Measurements from ENCODE around the gene AFAP1. TPM values are rescaled to one million over a fixed set of nuclear protein-coding genes. Genes with fewer than 3 reads are reported as not detected.

Gene AFAP1
- total and polyA plus RNA-seq, 2 donors from 2014 or later = 2.6 to 26.3 TPM

- DNase-seq = no peak
- Histone ChIP-seq H3K4me1 (ENCODE audit: control insufficient read depth in 2 of 3, insufficient read depth in 2 of 3, low read depth in 1 of 3, low read length in 3 of 3) (peaks cover 0 to 4% (median 3%) of the 10 kb centered on the region in 3 donors), H3K9me3 (ENCODE audit: control insufficient read depth in 2 of 3, insufficient read depth in 1 of 3, low read length in 3 of 3) (no peaks in the 10 kb centered on the region), H3K9ac (ENCODE audit: low read length in 3 of 3) (no peak overlapping the region), H3K4me3 (ENCODE audit: low read length in 3 of 3) (no peak overlapping the region), H3K27me3 (ENCODE audit: control insufficient read depth, insufficient read depth, low read length) (no peaks in the 10 kb centered on the region), H3K27ac (ENCODE audit: low read depth in 2 of 2, low read length in 2 of 2) (no peak overlapping the region), H3K36me3 (ENCODE audit: control insufficient read depth in 2 of 3, insufficient read depth in 3 of 3, low read length in 3 of 3) (no peaks in the 10 kb centered on the region)
- TF ChIP-seq CTCF (IDR thresholded peaks at IDR 0.05; ENCODE audit: borderline replicate concordance, extremely low read depth, insufficient read depth) = no peak
- no peak for FAIRE-seq
- intact Hi-C loops (cut with DNase I) = no loop called here
Observed at GRCh38 chr4:7952615-7953014, 13.0 kb upstream of the AFAP1 start.

- DNase-seq (no peak), FAIRE-seq (no peak)
- H3K27ac ChIP-seq (ENCODE audit: low read depth in 2 of 2, low read length in 2 of 2) = no peak overlapping the region
- no peaks in the 10 kb centered on the region for H3K27me3 ChIP-seq (ENCODE audit: control insufficient read depth, insufficient read depth, low read length)
- intact Hi-C loops (cut with DNase I) = no loop called here
- H3K9ac ChIP-seq (ENCODE audit: low read length in 3 of 3) = no peak overlapping the region
- no peaks in the 10 kb centered on the region for H3K36me3 ChIP-seq (ENCODE audit: control insufficient read depth in 2 of 3, insufficient read depth in 3 of 3, low read length in 3 of 3)
- no peaks in the 10 kb centered on the region for H3K9me3 ChIP-seq (ENCODE audit: control insufficient read depth in 2 of 3, insufficient read depth in 1 of 3, low read length in 3 of 3)
- H3K4me3 ChIP-seq (ENCODE audit: low read length in 3 of 3) = no peak overlapping the region
- H3K4me1 ChIP-seq (ENCODE audit: control insufficient read depth in 2 of 3, insufficient read depth in 2 of 3, low read depth in 1 of 3, low read length in 3 of 3) = no peaks in the 10 kb centered on the region
- no peak for TF ChIP-seq CTCF (IDR thresholded peaks at IDR 0.05; ENCODE audit: borderline replicate concordance, extremely low read depth, insufficient read depth)
Observed at GRCh38 chr4:7950301-7951092, 10.8 kb upstream of the AFAP1 start.

GRCh38 chr4:7949759-7950158 is 10.1 kb upstream of the AFAP1 start:
- H3K27ac ChIP-seq (ENCODE audit: low read depth in 2 of 2, low read length in 2 of 2) = no peak overlapping the region
- H3K9me3 ChIP-seq (ENCODE audit: control insufficient read depth in 2 of 3, insufficient read depth in 1 of 3, low read length in 3 of 3) = no peaks in the 10 kb centered on the region
- H3K9ac ChIP-seq (ENCODE audit: low read length in 3 of 3) = no peak overlapping the region
- TF ChIP-seq CTCF (IDR thresholded peaks at IDR 0.05; ENCODE audit: borderline replicate concordance, extremely low read depth, insufficient read depth) = no peak
- H3K4me3 ChIP-seq (ENCODE audit: low read length in 3 of 3) = no peak overlapping the region
- H3K36me3 ChIP-seq (ENCODE audit: control insufficient read depth in 2 of 3, insufficient read depth in 3 of 3, low read length in 3 of 3) = no peaks in the 10 kb centered on the region
- no peaks in the 10 kb centered on the region for H3K4me1 ChIP-seq (ENCODE audit: control insufficient read depth in 2 of 3, insufficient read depth in 2 of 3, low read depth in 1 of 3, low read length in 3 of 3)
- H3K27me3 ChIP-seq (ENCODE audit: control insufficient read depth, insufficient read depth, low read length) = no peaks in the 10 kb centered on the region
- DNase-seq (no peak), FAIRE-seq (no peak)
- intact Hi-C loops (cut with DNase I) = no loop called here

Data from kidney (tissue), 14 donors.